Motor neuron (in vitro differentiated cells): ENCODE results near the gene RPL35. TPM values are rescaled to one million over a fixed set of nuclear protein-coding genes. Genes with fewer than 3 reads are reported as not detected.

ENCODE experiments used
- ATAC-seq, 8 experiments: fragments of 200-7000 bp; cut with Tn5 transposase; replicated peaks in 6 of 8; 2 replicates each; pipeline ENCODE4 v1.8.0; 2021; ENCODE audit warnings: mild to moderate bottlenecking in 8 of 8, moderate library complexity in 8 of 8
- H3K27ac ChIP-seq, 2 donors: fragments of 250-450 bp; sonication (Bioruptor Pico); 2 replicates each; pipeline ENCODE4 v1.9.0; 2021; ENCODE audit warnings: antibody characterized with exemption in 2 of 2, mild to moderate bottlenecking in 2 of 2, moderate library complexity in 1 of 2
- H3K4me1 ChIP-seq, 2 donors: fragments of 250-450 bp; sonication (Bioruptor Pico); replicated peaks in 1 of 2; 2 replicates each; pipeline ENCODE4 v1.6.1; 2021; ENCODE audit warnings: antibody characterized with exemption in 2 of 2, mild to moderate bottlenecking in 2 of 2, moderate library complexity in 1 of 2
- H3K4me3 ChIP-seq, 5 donors: fragments of 250-450 bp; sonication (Bioruptor Pico); 2 replicates each; pipeline ENCODE4 v1.9.0; 2021; ENCODE audit warnings: antibody characterized with exemption in 5 of 5, mild to moderate bottlenecking in 5 of 5, moderate library complexity in 4 of 5
- WGBS, 10 experiments: fragments of 450-650 bp; shearing (Covaris generic); methylation state at CpG; one replicate each; pipeline ENCODE4 v1.0.0; 2022; 5-methylcytosine and 5-hydroxymethylcytosine counted together
- in situ Hi-C, 9 experiments: fragments of 400-800 bp; cut with MboI; loops; one replicate each; pipeline ENCODE4 v1.15.0; 2021; ENCODE audit warnings: low sequenced_read_pairs in 9 of 9, low pct_unique_long_range_greater_than_20kb in 2 of 9; ENCODE audit not compliant: unreplicated experiment in 9 of 9
- total RNA-seq, 8 experiments: library from RNA; unstranded; fragments of 300-600 nt; gene quantifications; 2 replicates each; pipeline versions ENCODE4 v1.2.3 to v1.2.4, GENCODE V29; 2022

Gene RPL35
- total RNA-seq, 8 experiments from 2014 or later, result 2,145 to 3,545 (median 3,108) TPM

GRCh38 chr9:124869986-124870560 lies 8.3 kb upstream of the RPL35 start:
- WGBS, 10 experiments, result 0 to 18% (median 3%) methylated on average over 1 to 8 of the region's 12 CpGs; no CpG with 5 or more reads in 1 of the 10 experiments

GRCh38 chr9:124869466-124869985 lies 7.8 kb upstream of the RPL35 start:
- peak overlapping the region; percentile 90 to 95 for H3K27ac ChIP-seq
- ATAC-seq, result peak; percentile 3 to 19 (median 14)
- in situ Hi-C loops, result loop anchor here in 1 of 9 experiments (25.0 kb wide), 1 partner anchor 107 kb away; the partner anchor contains the start of gene NR6A1

More at GRCh38 chr9:124869986-124870560, 8.3 kb upstream of the RPL35 start:
- Histone ChIP-seq H3K4me1 (peaks cover 15 to 18% of the 10 kb centered on the region in 2 donors), H3K4me3 (peak overlapping the region; percentile 85 to 95 (median 89)), H3K27ac (peak overlapping the region; percentile 90 to 95)
- peak in 3 of 8 experiments; percentile 4 to 11 (median 10) for ATAC-seq
- in situ Hi-C loops, result loop anchor here in 1 of 9 experiments (25.0 kb wide), 1 partner anchor 108 kb away; the partner anchor contains the start of gene NR6A1

GRCh38 chr9:124868511-124869465 lies 7.0 kb upstream of the RPL35 start:
- 0 to 1% (median 0%) methylated on average over 4 to 32 of the region's 101 CpGs; no CpG with 5 or more reads in 5 of the 10 experiments for WGBS, 10 experiments
- H3K4me3 ChIP-seq, result peak overlapping the region; percentile 85 to 95 (median 89)
- in situ Hi-C loops, result loop anchor here in 1 of 9 experiments (25.0 kb wide), 1 partner anchor 106 kb away; the partner anchor contains the start of gene NR6A1
- peaks cover 15 to 18% of the 10 kb centered on the region in 2 donors for H3K4me1 ChIP-seq
- peak overlapping the region; percentile 90 to 95 for H3K27ac ChIP-seq
- ATAC-seq, result peak; percentile 78 to 95 (median 90)

More at GRCh38 chr9:124869466-124869985, 7.8 kb upstream of the RPL35 start:
- Histone ChIP-seq H3K4me1 (peaks cover 15 to 18% of the 10 kb centered on the region in 2 donors), H3K4me3 (peak overlapping the region; percentile 85 to 95 (median 89))
- 0% methylated on average over 1 to 8 of the region's 41 CpGs; no CpG with 5 or more reads in 6 of the 10 experiments for whole genome bisulfite sequencing, 10 experiments

GRCh38 chr9:124863371-124863871 lies 1.7 kb upstream of the RPL35 start:
- ATAC-seq, result no peak
- 7 to 100% (median 93%) methylated on average over 2 to 7 of the region's 7 CpGs; no CpG with 5 or more reads in 1 of the 10 experiments for WGBS, 10 experiments

GRCh38 chr9:124860582-124861341 lies 995 bp downstream of the RPL35 start:
- no peak for ATAC-seq

More at GRCh38 chr9:124863371-124863871, 1.7 kb upstream of the RPL35 start:
- in situ Hi-C loops, result loop anchor here in 1 of 9 experiments (25.0 kb wide), 1 partner anchor 101 kb away; the partner anchor contains the start of gene NR6A1
- no peak overlapping the region for H3K4me3 ChIP-seq
- H3K4me1 ChIP-seq, result peaks cover 15 to 19% of the 10 kb centered on the region in 2 donors
- no peak overlapping the region for H3K27ac ChIP-seq

GRCh38 chr9:124859803-124860581 lies 1.8 kb downstream of the RPL35 start:
- peak overlapping the region in 3 of 5 donors; percentile 77 to 93 (median 85) for H3K4me3 ChIP-seq
- no peak overlapping the region for H3K27ac ChIP-seq
- peaks cover 9 to 15% of the 10 kb centered on the region in 2 donors for H3K4me1 ChIP-seq
- ATAC-seq, result no peak
- in situ Hi-C loops, result loop anchor here in 3 of 9 experiments (10.0 to 25.0 kb wide), 2 partner anchors 85 to 98 kb away; partner anchors contain the start of genes NR6A1 (in 3 of the 3) and OLFML2A (in 2 of the 3)
- 20 to 85% (median 77%) methylated on average over 1 to 9 of the region's 10 CpGs; no CpG with 5 or more reads in 5 of the 10 experiments for WGBS, 10 experiments

More at GRCh38 chr9:124860582-124861341, 995 bp downstream of the RPL35 start:
- Histone ChIP-seq H3K27ac (peak overlapping the region in 1 of 2 donors; percentile 93), H3K4me3 (peak overlapping the region; percentile 74 to 93 (median 85)), H3K4me1 (peaks cover 9 to 15% of the 10 kb centered on the region in 2 donors)
- in situ Hi-C loops, result loop anchor here in 1 of 9 experiments (25.0 kb wide), 1 partner anchor 98 kb away; the partner anchor contains the start of gene NR6A1
- WGBS, 10 experiments, result 0 to 10% (median 0%) methylated on average over 1 to 8 of the region's 12 CpGs; no CpG with 5 or more reads in 1 of the 10 experiments

GRCh38 chr9:124858330-124859046 lies 3.3 kb downstream of the RPL35 start:
- no peak for ATAC-seq
- no peak overlapping the region for H3K27ac ChIP-seq
- H3K4me1 ChIP-seq, result peaks cover 9 to 15% of the 10 kb centered on the region in 2 donors
- in situ Hi-C loops, result loop anchor here in 3 of 9 experiments (10.0 to 25.0 kb wide), 2 partner anchors 84 to 96 kb away; partner anchors contain the start of genes NR6A1 (in 3 of the 3) and OLFML2A (in 2 of the 3)
- 20 to 100% (median 80%) methylated on average over 1 to 7 of the region's 9 CpGs; no CpG with 5 or more reads in 4 of the 10 experiments for WGBS, 10 experiments
- H3K4me3 ChIP-seq, result no peak overlapping the region

- Histone ChIP-seq H3K4me1 (peaks cover 12 to 13% of the 10 kb centered on the region in 2 donors), H3K27ac (no peak overlapping the region), H3K4me3 (no peak overlapping the region)
- ATAC-seq, result no peak
- 75 to 100% (median 85%) methylated on average over 1 to 11 of the region's 24 CpGs; no CpG with 5 or more reads in 7 of the 10 experiments for WGBS, 10 experiments
- in situ Hi-C loops, result loop anchor here in 3 of 9 experiments (10.0 to 25.0 kb wide), 2 partner anchors 83 to 95 kb away; partner anchors contain the start of genes NR6A1 (in 3 of the 3) and OLFML2A (in 2 of the 3)
These were observed 4.1 kb downstream of the RPL35 start for GRCh38 chr9:124857533-124858162.

GRCh38 chr9:124855944-124856765 lies 5.6 kb downstream of the RPL35 start:
- ATAC-seq, result peak in 5 of 8 experiments; percentile 1 to 10 (median 4)
- in situ Hi-C loops, result loop anchor here in 3 of 9 experiments (10.0 to 25.0 kb wide), 2 partner anchors 81 to 94 kb away; partner anchors contain the start of genes NR6A1 (in 3 of the 3) and OLFML2A (in 2 of the 3)
- Histone ChIP-seq H3K27ac (no peak overlapping the region), H3K4me1 (peaks cover 10 to 15% of the 10 kb centered on the region in 2 donors), H3K4me3 (no peak overlapping the region)
- WGBS, 10 experiments, result 56 to 80% (median 56%) methylated on average over 2 to 4 of the region's 16 CpGs; no CpG with 5 or more reads in 7 of the 10 experiments
